EH (cell line): ENCODE measurements around the gene DNHD1.
A peak's percentile ranks its signal among the peaks of the same experiment; 100 is the strongest.

Source experiments
- DNase-seq: peaks from one replicate; pipeline ENCODE4 v3.0.0-alpha.2; 2015; ENCODE audit warnings: low read depth

DNHD1 gene

GRCh38 chr11:6587360-6587953, 90.4 kb downstream of the DNHD1 start:
- DNase-seq = no peak

- peak; percentile 21 for DNase-seq
These were observed 90.9 kb downstream of the DNHD1 start for GRCh38 chr11:6588018-6588417.

- DNase-seq = no peak
These were observed 97.2 kb downstream of the DNHD1 start for GRCh38 chr11:6594142-6594768.

- DNase-seq = no peak
These were observed 99.3 kb downstream of the DNHD1 start for GRCh38 chr11:6596239-6596877.

GRCh38 chr11:6598555-6598954, 101.5 kb downstream of the DNHD1 start:
- DNase-seq = no peak

GRCh38 chr11:6599449-6599848, 102.4 kb downstream of the DNHD1 start:
- no peak for DNase-seq

GRCh38 chr11:6599881-6600390, 102.9 kb downstream of the DNHD1 start:
- no peak for DNase-seq

GRCh38 chr11:6601041-6601461, 104.0 kb downstream of the DNHD1 start:
- no peak for DNase-seq

- no peak for DNase-seq
These were observed 105.2 kb downstream of the DNHD1 start for GRCh38 chr11:6602096-6602940.

- DNase-seq = peak; percentile 89
These were observed 106.4 kb downstream of the DNHD1 start, which contains the start of the genes ILK and RRP8 for GRCh38 chr11:6603287-6604080. Gene ILK (plus strand): TSS chr11:6603774. CDS start chr11:6604272, 498 bp downstream. Gene RRP8 (minus strand): TSS chr11:6603616. CDS start chr11:6603502, 114 bp downstream.

GRCh38 chr11:6604081-6604626, 107.1 kb downstream of the DNHD1 start:
- DNase-seq = peak; percentile 78

GRCh38 chr11:6604790-6605189, 107.7 kb downstream of the DNHD1 start:
- no peak for DNase-seq

- peak; percentile 97 for DNase-seq
These were observed 109.5 kb downstream of the DNHD1 start for GRCh38 chr11:6606471-6607189.

- peak; percentile 83 for DNase-seq
These were observed 110.2 kb downstream of the DNHD1 start for GRCh38 chr11:6607190-6607795.

GRCh38 chr11:6608011-6608410, 110.9 kb downstream of the DNHD1 start:
- DNase-seq = no peak

GRCh38 chr11:6608726-6609501, 111.8 kb downstream of the DNHD1 start:
- peak; percentile 33 for DNase-seq

GRCh38 chr11:6609502-6610015, 112.5 kb downstream of the DNHD1 start:
- DNase-seq = no peak

GRCh38 chr11:6610591-6610990, 113.5 kb downstream of the DNHD1 start:
- DNase-seq = no peak
